ENCODE results near the gene HORMAD2. TPM values are rescaled to one million over a fixed set of nuclear protein-coding genes. Genes with fewer than 3 reads are reported as not detected.
A peak's percentile ranks its signal among the peaks of the same experiment; 100 is the strongest.

Gene HORMAD2
- total and polyA plus RNA-seq, 9 of the 15 experiments (the other 6 are each of a cell fraction or from before 2014, with no cell fraction given), result not detected

DNA sequence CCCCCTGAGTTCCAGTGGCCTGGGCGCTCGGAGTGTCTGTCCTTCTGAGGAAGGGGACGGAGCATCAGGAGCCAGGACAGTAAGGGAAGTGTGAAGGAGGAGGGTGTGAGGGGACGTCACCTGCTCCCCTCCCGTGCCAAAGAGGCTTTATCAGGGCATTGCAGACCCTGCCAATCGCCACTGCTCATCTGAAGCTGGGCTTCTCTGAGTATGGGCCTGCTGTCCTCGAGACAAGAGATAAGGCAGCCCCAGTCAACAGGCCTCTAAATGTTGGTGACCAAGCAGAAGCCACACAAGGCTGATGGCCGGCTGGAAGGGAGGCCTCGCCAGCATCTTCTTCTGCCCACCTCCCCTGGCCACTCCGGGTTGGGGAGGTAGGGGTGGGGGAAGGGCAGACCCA lies 136.4 kb downstream of the HORMAD2 start (continued):
- TF ChIP-seq GATAD2B (IDR thresholded peaks at IDR 0.05; ENCODE audit: borderline replicate concordance) (peak; percentile 74; the same call in 1 of the 2 replicates), MYC (IDR thresholded peaks at IDR 0.05; ENCODE audit: low read depth, low read length) (peak; percentile 46), MYC (CRISPR knock-in tag; IDR thresholded peaks at IDR 0.05; ENCODE audit: borderline replicate concordance, low read depth) (no peak), ESRRB (CRISPR knock-in tag; IDR thresholded peaks at IDR 0.05; ENCODE audit: borderline replicate concordance) (no peak), NCOR1 (IDR thresholded peaks at IDR 0.05) (peak; percentile 97), MTA1 (IDR thresholded peaks at IDR 0.05; ENCODE audit: borderline replicate concordance) (peak; percentile 85), HOXB6 (CRISPR knock-in tag; IDR thresholded peaks at IDR 0.05; ENCODE audit: borderline replicate concordance) (no peak), E2F3 (CRISPR knock-in tag; IDR thresholded peaks at IDR 0.05) (peak; percentile 57; the same call in 1 of the 2 replicates), ZFP1 (CRISPR knock-in tag; IDR thresholded peaks at IDR 0.05) (no peak), MAZ (CRISPR knock-in tag; conservative IDR thresholded peaks at IDR 0.05 in 1 of 2, IDR thresholded peaks at IDR 0.05 in 1 of 2) (peak; percentile 54 to 92), ZNF695 (CRISPR knock-in tag; IDR thresholded peaks at IDR 0.05) (no peak), RB1 (IDR thresholded peaks at IDR 0.05; ENCODE audit: low read depth) (no peak), ZBTB17 (CRISPR knock-in tag; IDR thresholded peaks at IDR 0.05) (0 out of 2 replicates have a peak, but pooled peaks have one; percentile 66), PCBP1 (IDR thresholded peaks at IDR 0.05; ENCODE audit: low read depth, low read length, poor library complexity, severe bottlenecking) (no peak), NR2F6 (CRISPR knock-in tag; IDR thresholded peaks at IDR 0.05) (no peak), TARDBP (IDR thresholded peaks at IDR 0.05) (peak; percentile 89; the same call in 1 of the 2 replicates), ZNF197 (CRISPR knock-in tag; IDR thresholded peaks at IDR 0.05; ENCODE audit: low read depth) (peak; percentile 74; the same call in 1 of the 2 replicates), GTF2F1 (IDR thresholded peaks at IDR 0.05; ENCODE audit: low read depth, low read length) (no peak), SUPT5H (IDR thresholded peaks at IDR 0.05) (no peak), YY1 (IDR thresholded peaks at IDR 0.05; ENCODE audit: borderline replicate concordance in 1 of 3, control insufficient read depth in 1 of 3, extremely low read depth in 1 of 3, insufficient read depth in 3 of 3, insufficient read length in 1 of 3, insufficient replicate concordance in 2 of 3, low read depth in 1 of 3, low read length in 2 of 3) (peak in 1 of 3 experiments; percentile 37), ZSCAN29 (IDR thresholded peaks at IDR 0.05) (no peak), ZNF354B (CRISPR knock-in tag; IDR thresholded peaks at IDR 0.05) (no peak), NFIX (CRISPR knock-in tag; IDR thresholded peaks at IDR 0.05; ENCODE audit: low read depth) (no peak)
- TF ChIP-seq, protein P1, sequence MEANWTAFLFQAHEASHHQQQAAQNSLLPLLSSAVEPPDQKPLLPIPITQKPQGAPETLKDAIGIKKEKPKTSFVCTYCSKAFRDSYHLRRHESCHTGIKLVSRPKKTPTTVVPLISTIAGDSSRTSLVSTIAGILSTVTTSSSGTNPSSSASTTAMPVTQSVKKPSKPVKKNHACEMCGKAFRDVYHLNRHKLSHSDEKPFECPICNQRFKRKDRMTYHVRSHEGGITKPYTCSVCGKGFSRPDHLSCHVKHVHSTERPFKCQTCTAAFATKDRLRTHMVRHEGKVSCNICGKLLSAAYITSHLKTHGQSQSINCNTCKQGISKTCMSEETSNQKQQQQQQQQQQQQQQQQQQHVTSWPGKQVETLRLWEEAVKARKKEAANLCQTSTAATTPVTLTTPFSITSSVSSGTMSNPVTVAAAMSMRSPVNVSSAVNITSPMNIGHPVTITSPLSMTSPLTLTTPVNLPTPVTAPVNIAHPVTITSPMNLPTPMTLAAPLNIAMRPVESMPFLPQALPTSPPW (CRISPR knock-in tag; IDR thresholded peaks at IDR 0.05), result peak; percentile 89
- TF ChIP-seq, protein P2, sequence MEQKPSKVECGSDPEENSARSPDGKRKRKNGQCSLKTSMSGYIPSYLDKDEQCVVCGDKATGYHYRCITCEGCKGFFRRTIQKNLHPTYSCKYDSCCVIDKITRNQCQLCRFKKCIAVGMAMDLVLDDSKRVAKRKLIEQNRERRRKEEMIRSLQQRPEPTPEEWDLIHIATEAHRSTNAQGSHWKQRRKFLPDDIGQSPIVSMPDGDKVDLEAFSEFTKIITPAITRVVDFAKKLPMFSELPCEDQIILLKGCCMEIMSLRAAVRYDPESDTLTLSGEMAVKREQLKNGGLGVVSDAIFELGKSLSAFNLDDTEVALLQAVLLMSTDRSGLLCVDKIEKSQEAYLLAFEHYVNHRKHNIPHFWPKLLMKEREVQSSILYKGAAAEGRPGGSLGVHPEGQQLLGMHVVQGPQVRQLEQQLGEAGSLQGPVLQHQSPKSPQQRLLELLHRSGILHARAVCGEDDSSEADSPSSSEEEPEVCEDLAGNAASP (IDR thresholded peaks at IDR 0.05), result no peak
- TF ChIP-seq, protein P3, sequence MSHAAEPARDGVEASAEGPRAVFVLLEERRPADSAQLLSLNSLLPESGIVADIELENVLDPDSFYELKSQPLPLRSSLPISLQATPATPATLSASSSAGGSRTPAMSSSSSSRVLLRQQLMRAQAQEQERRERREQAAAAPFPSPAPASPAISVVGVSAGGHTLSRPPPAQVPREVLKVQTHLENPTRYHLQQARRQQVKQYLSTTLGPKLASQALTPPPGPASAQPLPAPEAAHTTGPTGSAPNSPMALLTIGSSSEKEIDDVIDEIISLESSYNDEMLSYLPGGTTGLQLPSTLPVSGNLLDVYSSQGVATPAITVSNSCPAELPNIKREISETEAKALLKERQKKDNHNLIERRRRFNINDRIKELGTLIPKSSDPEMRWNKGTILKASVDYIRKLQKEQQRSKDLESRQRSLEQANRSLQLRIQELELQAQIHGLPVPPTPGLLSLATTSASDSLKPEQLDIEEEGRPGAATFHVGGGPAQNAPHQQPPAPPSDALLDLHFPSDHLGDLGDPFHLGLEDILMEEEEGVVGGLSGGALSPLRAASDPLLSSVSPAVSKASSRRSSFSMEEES (CRISPR knock-in tag; IDR thresholded peaks at IDR 0.05), result no peak
- TF ChIP-seq, protein P4, sequence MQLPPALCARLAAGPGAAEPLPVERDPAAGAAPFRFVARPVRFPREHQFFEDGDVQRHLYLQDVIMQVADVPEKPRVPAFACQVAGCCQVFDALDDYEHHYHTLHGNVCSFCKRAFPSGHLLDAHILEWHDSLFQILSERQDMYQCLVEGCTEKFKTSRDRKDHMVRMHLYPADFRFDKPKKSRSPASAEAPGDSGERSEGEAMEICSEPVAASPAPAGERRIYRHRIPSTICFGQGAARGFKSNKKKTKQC (CRISPR knock-in tag; IDR thresholded peaks at IDR 0.05), result no peak
